NCI-H2107 (cell line): ENCODE measurements around the gene CARMIL1.

ENCODE experiments used
- DNase-seq: peaks from one replicate; lab custom pipeline; 2025; lab: John Stamatoyannopoulos, UW

The CARMIL1 gene

DNA sequence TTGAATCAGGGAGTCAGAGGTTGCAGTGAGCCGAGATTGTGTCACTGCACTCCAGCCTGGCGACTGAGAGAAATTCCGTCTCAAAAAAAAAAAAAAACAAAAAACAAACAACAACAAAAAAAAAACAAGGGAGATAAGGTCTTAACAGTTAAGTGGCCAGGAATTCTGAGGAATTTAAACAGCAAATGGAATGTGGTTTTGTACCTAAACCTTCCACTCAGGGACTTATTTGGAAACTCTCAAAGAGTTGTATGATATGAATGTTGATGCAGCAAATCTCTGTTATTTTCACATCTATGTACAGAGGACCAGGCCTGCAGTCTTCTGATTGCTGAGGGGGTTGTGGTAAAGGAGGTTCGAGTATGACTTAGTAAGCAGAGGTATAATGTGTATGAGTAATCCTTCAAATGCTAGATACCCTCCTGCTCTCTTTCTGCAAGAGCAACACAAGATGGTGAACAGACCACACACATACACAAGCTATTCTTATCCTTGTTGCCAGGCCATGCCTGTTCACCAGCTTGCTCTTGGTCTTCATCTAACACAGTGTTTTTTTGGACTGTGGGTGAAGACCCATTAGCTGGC lies 197.9 kb downstream of the CARMIL1 start:
- no peak for DNase-seq

DNA sequence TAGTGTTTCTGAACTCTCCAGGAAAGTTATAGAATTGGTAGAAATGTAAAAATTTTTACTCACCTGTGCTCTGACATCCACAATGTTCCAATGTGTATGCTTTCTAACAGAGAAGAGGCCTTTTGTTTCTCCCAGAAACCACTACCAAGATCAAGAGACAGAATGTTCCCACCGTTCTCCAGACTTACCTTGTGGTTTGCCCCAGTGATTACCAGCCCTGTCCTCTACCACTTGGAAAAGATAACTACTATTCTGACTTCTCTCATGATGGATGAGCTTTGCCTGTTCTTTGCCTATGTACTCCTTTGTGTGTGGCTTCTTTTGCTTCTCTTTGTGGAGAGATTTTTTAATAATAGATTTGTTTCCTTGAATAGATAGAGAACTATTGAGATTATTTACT lies 199.8 kb downstream of the CARMIL1 start:
- DNase-seq = no peak

DNA sequence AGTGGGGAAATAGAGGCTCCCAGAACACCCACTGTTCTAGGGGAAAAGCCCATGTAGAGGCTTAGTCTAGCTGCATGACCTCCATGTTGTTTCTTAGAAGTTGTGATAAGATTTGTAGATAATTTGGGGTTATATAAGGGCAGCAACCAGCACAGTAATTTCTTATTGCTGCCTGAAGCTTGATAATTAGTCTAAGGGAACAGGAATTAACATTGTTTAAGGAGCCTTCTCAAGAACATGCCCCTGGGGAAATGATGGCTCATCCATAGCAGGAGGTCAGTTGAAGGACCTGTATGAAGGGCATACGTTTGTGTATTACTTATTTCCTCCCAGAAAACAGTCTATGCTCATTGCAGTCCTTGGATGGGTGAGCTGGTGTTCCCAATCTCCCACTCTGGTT lies 202.1 kb downstream of the CARMIL1 start:
- DNase-seq = no peak

DNA sequence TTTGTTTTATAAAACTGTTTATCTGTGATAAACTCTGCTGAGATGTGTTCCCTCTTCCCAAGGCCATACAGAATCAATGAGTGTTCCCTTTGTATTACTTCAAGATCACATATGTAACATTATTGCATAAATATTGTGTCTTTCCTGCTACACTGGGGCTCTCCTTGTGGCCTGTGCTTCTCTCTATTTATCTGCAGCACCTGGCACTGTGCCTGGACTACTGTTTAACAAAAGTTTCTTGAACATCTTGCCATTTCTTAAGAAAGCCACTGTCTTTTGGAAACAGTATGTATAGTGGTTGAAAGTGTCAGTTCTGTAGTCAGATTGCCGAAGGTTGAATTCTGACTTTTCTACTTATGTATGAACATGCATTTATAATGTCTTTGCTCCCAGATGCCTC lies 203.8 kb downstream of the CARMIL1 start:
- DNase-seq = no peak

DNA sequence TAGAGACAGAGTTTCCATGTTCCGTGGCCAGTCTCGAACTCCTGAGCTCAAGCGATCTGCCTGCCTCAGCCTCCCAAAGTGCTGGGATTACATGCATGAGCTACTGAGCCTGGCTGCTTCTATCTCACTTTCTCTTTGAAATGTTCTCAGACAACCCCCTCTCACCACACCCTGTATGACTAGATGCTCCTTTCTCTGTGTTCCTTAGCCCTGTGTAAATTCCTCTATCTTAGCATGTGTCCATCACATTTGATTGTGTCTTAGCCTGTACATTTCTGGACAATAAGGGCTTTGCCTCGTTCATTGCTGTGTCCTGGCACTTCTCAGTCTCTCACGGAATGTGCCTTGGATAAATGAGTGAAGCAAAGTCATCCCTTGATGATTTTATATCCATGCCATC lies 204.8 kb downstream of the CARMIL1 start:
- DNase-seq = no peak

DNA sequence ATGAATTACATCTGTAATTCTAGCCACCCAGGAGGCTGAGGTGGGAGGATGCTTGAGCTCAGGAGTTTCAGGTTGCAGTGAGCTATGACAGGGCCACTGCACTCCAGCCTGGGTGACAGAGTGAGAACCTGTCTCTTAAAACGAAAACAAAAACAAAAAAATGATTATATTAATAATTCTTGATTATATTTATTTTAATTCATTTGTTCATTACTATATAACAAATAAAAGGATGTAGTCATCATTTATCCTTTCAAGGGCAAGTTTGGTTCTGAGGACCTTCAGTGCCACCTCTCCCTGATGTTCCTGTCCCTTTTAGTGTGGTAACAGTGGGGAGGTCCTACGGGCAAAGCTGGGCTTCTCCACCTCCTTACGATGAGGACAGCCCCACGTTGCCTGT lies 205.7 kb downstream of the CARMIL1 start:
- DNase-seq = no peak

DNA sequence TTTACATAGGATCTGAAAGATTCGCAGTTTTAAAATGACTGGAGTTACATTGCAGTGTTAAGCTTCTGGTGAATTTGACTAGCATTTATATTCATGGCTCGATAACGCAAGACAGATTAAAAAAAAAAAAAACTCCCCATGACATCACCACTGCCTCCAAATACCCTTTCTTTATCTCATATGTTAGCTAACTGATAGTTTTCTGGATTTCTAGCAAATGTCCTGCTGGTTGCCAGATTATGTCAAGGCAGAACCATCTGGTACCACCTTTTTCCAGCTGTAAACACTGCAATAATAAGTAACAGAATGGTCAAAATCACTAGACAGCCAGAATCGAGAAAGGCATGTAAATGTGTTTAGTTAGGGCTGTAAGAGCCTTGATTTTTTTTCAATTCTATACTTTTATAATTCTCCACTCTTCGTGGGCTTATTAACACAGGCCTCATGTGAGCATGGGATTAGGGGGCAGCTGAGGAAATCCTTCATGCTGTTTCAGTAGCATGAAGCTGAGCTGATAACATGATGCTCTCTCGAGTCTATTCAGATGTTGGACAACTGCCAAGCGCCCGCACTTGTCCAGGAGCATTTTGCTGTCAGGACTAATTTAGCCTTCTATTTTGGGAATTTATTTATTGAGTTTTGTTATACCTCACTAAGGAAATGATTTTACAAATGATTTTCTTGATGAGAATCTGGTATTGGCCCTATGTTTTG lies 206.8 kb downstream of the CARMIL1 start:
- peak; percentile 58 for DNase-seq

DNA sequence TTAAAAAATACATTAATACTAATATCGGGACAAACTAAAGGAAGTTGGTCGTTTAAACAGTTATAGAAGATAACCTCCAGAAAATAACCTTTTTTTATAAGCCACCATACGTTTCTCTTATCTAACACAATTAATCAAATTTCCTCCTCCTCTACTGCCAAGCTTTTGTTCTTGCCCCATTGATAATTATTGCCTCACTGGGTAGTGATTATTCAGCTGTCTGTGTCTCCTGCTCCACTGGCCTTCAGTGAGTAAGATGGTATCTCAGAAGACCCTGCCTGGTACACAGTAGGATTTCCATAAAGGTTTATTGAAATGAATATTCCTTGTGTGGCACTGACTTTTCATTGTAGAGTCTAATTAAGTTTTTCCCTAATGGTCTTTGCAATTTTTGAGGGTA lies 207.4 kb downstream of the CARMIL1 start:
- DNase-seq = no peak

DNA sequence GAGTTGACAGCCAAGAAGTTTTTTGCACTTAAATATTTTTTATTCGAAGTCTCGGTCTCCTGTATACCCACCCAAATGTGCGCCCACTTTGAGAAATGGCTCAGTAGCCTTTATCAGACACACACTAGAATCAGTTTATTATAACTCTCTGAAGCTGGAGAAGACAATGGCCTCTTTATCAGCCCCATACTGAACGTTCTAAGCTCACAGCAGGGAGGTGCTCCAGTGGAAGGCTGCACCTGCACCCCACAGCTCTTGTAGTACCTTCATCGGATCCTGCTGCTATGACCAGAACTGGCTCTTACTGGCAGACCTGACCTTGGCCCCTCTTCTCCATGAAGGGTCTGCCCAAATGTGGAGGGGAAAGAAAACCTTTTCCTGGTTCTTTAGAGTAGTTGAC lies 207.8 kb downstream of the CARMIL1 start:
- peak; percentile 18 for DNase-seq

DNA sequence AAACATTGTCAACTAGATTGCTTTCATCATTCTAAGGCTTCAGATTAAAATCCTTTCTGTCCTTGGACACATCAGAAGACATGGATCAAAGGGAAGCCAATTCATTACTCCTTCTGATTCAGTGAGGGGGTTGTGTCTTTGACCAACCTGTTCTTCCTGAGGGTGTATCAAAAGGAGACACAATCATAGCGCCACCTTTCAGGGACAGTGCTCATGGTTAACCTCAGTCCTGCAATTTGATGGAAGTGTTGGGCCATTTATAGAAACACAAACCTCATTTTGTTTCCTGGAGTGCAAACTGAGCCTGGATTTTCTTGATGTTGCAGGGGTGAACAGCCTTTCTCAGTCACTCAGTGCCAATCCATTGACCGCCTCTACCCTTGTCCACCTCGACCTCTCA lies 209.0 kb downstream of the CARMIL1 start:
- DNase-seq = no peak

DNA sequence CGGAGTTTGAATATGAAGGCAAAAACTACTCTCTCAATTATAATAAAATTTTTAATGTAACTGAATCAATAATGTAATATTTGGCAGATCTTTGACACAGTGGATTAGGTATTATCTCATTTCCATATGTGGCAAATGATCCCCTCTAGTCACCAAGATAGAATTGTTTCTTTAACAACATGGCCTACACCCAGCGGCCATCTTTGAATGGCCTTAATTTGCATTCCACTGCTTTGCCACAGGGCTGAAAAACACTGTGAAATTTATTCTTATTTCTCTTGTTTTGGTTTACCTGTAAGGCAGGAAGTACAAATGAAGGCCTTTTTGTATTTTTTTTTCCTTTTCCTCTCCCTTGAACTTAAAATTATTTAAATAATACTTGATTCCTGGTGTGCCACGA lies 210.2 kb downstream of the CARMIL1 start:
- DNase-seq = no peak

DNA sequence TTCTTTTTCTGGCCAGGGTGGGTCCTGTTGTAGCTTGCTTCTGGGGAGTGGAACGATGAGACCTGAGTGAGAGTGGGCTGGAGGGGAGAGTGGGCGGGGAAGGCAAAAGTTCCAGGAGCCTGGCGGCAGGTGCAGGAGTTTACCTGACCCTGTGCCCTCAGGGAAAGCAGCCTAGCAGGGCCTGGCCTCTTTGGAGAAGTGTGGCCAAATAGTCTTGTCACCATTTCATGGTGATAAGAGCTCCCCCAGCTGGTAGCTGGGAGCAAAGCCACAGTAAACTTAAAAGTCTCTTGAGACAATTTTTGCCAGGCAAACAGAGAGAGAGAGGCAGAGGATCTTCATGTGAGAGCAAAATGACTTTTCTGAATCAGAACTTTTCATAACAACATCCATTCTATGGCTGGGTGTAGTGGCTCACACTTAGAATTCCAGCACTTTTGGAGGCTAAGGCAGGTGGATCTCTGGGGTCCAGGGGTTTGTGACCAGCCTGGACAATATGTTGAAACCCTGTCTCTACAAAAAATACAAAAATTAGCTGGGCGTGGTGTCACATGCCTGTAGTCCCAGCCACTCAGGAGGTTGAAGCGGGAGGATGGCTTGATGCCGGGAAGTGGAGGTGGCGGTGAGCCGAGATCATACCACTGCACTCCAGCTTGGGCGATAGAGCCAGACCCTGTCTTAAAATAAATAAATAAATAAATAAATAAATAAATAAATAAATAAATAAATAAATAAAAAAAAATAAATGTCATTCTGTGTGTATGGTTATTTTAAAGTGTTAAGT lies 211.0 kb downstream of the CARMIL1 start:
- DNase-seq = peak; percentile 30

DNA sequence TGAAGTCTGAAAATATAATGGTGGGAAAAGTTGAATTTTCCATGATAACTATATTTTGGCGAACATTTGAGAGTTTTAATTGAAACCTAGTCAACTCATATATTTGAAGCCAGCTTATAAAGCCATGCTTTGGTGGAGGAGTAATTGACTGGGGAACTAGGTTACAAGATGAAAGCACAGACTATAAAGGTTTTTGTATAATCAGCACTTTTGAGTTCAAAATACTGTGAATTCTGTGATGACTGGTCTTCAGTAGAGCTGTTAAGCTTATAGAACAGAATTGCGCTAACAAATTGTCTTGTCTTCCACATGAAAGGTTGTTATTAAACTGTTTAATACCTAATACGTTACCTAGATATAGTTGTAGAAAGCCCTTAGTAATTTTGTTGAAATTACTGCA lies 213.8 kb downstream of the CARMIL1 start:
- no peak for DNase-seq

DNA sequence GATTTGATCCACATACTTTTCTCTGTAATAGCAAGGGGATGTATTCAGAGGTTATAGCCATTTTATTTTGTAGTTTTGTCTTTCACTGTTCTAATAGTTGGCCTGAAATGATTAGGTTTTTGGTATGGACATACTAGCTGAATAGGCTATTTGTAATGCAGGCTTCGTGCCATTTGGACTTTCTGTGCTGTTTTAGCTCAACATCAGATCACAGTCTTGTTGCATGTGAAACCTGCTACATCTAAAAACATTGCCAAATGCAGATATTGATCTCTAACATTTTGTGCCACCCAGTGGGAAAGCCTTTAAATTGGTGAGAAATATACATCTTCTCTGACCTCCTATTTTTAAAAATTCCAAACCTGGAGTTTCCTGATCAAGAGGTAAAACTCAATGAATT lies 215.3 kb downstream of the CARMIL1 start:
- DNase-seq = no peak

DNA sequence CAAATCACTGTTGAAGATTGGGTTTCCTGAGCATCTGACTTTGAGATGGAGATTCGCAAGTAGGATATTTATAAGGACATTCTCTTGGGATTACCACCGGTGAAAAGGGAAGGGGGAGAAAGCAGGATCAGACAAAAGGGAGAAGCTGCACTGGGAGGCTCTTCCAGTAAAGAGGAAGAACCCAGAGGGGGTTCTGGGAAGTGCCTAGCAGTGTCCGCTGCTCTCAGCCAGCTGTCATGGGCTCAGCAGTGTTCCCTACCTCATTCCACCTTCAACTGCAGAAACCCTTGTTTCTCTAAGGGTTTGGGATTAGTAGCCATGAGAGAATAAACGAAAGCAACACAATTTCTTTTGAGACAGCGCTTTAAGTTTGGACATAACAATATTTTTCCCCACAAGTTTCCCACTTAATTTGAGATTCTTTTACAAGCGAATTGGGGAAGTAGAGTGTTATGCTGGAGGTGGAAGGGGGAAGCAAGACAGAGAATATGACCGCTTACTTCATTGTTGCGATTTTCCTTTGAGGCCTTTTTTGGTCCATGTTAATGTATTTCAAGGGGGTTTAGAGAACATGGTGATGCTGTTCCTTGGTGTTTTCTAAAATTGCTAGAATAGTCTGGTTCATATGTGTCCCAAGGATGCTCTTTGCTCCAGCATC lies 218.3 kb downstream of the CARMIL1 start:
- DNase-seq = no peak

DNA sequence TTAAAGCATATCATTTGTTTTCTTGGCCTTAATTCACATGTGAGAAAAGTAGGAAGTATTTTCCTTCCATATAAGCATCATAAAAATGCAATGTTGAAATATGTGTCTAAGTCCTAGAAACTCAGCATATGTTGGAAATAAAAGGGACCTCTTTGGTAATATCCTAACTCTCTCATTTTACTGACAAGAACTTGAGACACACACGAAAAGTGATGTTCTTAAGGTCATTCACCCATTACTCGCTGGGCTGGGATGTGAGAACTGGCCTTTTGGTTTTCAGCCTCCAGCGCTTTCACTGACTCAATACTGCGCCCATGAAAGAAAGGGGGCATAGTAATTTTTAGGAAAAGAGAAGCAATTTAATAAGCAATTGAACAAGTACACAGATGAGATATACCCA lies 219.3 kb downstream of the CARMIL1 start:
- DNase-seq = no peak

DNA sequence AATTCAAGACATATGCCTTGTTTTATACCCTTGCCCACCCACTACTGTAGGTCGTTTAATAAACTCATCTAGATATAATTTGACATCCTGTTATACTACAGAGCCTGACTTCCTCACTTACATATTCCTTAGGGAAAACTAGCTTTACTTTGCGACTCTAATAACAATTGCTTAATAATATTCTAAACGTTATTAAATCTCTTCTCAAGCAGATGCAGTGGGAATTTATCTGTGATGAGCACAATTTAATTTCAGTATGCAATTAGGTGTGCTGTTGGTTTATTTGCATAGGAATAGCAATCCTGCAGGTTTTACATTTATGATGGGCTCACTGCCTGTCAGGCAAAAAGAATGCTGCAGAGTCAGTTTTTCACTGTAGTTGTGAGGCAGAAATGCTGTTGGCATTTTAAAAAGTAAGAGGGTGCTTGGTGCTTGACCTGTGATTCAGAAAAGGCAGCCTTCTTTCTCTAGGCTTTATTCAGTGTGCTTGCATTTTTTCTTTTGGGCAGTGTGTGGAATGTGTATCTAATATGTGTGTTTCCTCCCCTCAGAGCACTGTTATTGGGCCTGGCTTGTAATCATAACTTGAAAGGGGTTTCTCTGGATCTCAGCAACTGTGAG lies 220.6 kb downstream of the CARMIL1 start:
- no peak for DNase-seq

DNA sequence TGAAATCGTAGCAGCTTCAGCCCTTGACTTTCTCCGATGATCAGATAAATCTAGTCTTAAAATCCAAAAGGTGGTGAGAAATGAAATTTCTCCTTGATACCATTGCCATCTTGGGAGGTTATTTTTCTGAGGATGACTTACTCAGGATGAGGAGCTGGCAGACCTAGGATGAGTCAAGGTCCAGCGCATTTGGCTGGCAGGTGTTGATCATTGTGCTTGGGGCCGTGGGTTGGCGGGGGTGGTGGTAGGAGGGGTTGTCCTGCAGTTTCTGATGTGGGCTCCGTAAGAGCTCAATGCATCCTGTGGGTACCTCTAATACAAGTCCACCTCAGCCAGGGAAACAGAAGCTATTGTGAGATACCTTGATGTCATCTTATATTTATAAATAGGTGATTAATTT lies 224.5 kb downstream of the CARMIL1 start:
- DNase-seq = no peak

DNA sequence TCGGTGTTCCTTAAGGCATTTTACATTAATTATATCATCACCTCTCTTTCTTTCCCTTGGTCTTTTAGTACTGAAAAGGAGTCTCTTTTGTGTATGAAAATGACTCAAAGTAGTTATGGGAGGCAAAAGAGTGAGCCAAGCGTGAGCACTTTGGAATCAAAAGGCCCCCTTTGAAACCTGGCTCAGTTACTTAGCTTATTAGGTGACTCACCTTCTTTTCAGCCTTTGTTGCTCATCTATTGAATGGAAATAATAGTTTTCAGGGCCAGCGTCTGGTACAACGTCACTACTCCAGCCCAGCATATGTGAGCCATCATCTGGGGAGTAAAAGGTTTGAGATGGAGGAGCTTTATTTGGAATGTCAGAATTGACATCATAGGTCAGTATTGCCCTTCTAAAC lies 225.5 kb downstream of the CARMIL1 start:
- no peak for DNase-seq

DNA sequence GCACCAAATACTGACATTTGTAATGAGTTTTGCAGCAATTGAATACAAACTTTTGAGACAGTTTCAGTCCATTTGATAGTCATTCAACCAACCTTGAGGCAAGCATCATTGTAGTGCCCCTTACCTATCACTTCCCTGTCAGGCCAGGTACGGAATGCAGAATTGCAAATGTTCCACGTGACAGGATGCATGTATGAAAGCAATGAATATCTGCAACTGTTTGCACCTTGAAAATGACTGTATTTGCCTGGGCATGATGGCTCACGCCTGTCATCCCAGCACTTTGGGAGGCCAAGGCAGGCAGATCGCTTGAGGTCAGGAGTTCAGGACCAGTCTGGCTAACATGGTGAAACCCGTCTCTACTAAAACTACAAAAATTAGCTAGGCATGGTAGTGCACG lies 226.8 kb downstream of the CARMIL1 start:
- DNase-seq = no peak

DNA sequence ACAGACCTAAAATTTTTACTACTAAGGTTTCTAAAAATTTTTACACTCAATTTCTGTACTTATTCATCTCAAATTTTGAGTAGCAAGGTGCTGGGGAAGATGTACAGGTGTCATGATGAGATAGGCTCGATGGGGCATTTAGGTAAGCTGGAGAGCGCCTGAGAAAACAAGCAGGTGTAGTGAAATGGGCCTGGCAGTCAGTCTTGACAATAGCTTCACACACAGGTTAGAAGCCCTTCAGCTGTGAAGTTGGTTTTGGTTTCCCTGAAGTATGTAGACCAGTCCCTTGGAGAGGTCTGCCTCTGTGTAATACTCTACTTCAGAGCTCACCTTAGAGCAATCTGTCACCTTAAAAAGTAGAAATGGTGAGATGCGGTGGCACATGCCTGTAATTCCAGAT lies 228.9 kb downstream of the CARMIL1 start:
- DNase-seq = no peak

DNA sequence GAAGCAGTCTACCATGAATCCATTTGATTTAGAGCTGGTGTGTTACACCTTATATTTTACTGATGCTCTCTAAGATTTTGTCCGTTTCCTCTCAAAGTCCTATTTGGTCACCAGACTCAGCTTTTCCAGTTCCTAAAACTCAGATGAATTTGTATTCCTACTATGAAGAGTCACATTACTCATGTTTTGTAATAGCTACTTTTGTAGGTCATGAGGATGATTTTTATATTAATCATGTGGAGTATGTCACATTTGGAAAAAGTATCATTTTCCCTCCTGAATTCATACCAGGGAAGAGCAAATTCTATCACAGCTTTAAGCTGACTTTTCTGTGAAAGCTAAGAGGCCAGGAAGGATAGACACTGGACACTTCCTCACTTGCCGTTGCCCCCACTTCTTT lies 232.2 kb downstream of the CARMIL1 start:
- no peak for DNase-seq
